ENCODE measurements around the gene TRMT112. TPM values are rescaled to one million over a fixed set of nuclear protein-coding genes. Genes with fewer than 3 reads are reported as not detected.

Gene TRMT112
- total and polyA plus RNA-seq, 10 of the 15 experiments (the other 5 are each of a cell fraction or from before 2014, with no cell fraction given) = 212 to 455 (median 308) TPM

DNA sequence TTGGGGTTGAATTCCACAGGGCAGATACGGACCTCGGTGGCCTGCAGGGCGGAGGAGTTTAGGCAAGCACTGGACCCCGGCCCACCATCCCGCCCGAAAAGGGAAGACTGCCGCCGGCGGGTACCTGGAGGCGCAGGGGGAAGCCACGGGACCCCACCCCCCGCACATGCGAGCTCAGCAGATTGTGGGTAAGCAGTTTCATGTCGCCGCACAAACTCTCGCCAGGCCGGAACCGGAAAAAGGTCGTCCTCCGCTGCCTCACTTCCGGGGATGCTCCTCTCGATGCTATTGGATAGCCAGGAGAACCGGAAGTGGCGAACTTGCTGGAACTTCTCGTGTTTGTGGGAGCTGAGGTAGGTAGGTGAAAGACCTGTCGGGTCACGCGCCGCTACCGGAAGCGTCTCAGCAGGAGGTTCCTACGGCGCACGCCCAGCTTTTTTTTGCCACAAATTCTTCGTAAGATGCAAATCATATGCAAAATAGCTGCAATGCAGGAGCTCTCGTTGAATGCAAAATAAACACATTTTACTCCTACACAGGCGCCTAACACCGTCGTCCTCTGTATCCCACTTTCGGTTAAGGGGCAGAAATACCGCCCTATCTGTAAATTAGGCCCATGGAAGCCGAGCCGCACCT lies at the start of gene TRMT112 (continued):
- TF ChIP-seq, protein P1, sequence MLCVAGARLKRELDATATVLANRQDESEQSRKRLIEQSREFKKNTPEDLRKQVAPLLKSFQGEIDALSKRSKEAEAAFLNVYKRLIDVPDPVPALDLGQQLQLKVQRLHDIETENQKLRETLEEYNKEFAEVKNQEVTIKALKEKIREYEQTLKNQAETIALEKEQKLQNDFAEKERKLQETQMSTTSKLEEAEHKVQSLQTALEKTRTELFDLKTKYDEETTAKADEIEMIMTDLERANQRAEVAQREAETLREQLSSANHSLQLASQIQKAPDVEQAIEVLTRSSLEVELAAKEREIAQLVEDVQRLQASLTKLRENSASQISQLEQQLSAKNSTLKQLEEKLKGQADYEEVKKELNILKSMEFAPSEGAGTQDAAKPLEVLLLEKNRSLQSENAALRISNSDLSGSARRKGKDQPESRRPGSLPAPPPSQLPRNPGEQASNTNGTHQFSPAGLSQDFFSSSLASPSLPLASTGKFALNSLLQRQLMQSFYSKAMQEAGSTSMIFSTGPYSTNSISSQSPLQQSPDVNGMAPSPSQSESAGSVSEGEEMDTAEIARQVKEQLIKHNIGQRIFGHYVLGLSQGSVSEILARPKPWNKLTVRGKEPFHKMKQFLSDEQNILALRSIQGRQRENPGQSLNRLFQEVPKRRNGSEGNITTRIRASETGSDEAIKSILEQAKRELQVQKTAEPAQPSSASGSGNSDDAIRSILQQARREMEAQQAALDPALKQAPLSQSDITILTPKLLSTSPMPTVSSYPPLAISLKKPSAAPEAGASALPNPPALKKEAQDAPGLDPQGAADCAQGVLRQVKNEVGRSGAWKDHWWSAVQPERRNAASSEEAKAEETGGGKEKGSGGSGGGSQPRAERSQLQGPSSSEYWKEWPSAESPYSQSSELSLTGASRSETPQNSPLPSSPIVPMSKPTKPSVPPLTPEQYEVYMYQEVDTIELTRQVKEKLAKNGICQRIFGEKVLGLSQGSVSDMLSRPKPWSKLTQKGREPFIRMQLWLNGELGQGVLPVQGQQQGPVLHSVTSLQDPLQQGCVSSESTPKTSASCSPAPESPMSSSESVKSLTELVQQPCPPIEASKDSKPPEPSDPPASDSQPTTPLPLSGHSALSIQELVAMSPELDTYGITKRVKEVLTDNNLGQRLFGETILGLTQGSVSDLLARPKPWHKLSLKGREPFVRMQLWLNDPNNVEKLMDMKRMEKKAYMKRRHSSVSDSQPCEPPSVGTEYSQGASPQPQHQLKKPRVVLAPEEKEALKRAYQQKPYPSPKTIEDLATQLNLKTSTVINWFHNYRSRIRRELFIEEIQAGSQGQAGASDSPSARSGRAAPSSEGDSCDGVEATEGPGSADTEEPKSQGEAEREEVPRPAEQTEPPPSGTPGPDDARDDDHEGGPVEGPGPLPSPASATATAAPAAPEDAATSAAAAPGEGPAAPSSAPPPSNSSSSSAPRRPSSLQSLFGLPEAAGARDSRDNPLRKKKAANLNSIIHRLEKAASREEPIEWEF (IDR thresholded peaks at IDR 0.05; ENCODE audit: insufficient replicate concordance, low read depth, low read length) = no peak
- no peak for TF ChIP-seq ZSCAN29 (IDR thresholded peaks at IDR 0.05)
- no peak for TF ChIP-seq ZNF274 (IDR thresholded peaks at IDR 0.05; ENCODE audit: insufficient read depth, insufficient read length)
- TF ChIP-seq, protein P2, sequence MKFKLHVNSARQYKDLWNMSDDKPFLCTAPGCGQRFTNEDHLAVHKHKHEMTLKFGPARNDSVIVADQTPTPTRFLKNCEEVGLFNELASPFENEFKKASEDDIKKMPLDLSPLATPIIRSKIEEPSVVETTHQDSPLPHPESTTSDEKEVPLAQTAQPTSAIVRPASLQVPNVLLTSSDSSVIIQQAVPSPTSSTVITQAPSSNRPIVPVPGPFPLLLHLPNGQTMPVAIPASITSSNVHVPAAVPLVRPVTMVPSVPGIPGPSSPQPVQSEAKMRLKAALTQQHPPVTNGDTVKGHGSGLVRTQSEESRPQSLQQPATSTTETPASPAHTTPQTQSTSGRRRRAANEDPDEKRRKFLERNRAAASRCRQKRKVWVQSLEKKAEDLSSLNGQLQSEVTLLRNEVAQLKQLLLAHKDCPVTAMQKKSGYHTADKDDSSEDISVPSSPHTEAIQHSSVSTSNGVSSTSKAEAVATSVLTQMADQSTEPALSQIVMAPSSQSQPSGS (IDR thresholded peaks at IDR 0.05; ENCODE audit: low read length) = peak; percentile 39; the same call in 1 of the 2 replicates
- TF ChIP-seq, protein P3, sequence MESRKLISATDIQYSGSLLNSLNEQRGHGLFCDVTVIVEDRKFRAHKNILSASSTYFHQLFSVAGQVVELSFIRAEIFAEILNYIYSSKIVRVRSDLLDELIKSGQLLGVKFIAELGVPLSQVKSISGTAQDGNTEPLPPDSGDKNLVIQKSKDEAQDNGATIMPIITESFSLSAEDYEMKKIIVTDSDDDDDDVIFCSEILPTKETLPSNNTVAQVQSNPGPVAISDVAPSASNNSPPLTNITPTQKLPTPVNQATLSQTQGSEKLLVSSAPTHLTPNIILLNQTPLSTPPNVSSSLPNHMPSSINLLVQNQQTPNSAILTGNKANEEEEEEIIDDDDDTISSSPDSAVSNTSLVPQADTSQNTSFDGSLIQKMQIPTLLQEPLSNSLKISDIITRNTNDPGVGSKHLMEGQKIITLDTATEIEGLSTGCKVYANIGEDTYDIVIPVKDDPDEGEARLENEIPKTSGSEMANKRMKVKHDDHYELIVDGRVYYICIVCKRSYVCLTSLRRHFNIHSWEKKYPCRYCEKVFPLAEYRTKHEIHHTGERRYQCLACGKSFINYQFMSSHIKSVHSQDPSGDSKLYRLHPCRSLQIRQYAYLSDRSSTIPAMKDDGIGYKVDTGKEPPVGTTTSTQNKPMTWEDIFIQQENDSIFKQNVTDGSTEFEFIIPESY (IDR thresholded peaks at IDR 0.05) = no peak

All from GM12878 (cell line).